ENCODE results near the gene UTS2R.
"Not testable (repeated sequence)": the region's sequence is repeated elsewhere in the genome, so short reads cannot be mapped to it uniquely, and the experiment has no call there.

The UTS2R gene

GRCh38 chr17:82334204-82334621 is 37.4 kb upstream of the UTS2R start:
- no peak for DNase-seq (ENCODE audit: low read depth in 2 of 2)

GRCh38 chr17:82334622-82335394 is 36.8 kb upstream of the UTS2R start:
- DNase-seq (ENCODE audit: low read depth in 2 of 2) = no peak

DNA sequence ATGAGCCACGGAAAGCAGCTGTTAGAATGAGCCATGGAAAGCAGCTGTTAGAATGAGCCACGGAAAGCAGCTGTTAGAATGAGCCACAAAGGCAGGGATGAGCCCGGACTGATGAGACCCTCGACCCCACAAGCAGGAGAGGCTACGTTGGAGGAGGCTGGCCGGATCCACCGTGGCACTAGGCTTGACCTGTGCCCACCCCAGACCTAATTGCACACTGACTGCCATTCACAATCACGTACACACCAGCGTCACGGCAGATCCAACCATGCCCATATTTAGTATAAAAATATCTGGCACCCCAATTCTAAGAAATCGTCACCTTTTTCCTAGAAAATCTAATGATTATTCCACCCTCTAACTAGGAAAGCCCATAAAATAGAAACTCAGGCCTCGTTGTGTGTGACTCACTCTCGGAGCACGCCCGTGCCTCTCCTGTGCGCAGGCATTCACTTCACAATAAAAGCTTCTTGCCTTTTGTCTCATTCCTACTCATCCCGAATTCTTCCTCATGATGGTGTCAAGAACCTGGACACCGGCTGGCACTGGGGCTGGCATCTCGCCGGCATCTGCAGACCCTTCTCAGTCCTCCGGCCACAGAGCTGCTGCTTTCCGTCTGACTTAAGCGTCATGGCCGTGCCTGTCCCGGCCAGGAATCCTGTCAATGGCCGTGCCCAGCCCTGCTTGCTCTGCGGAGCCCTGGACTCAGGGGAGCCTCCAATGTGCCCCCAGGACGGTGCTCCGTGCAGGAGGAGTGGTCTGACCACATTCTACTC is 32.5 kb upstream of the UTS2R start:
- DNase-seq (ENCODE audit: low read depth in 2 of 2) = no peak

DNA sequence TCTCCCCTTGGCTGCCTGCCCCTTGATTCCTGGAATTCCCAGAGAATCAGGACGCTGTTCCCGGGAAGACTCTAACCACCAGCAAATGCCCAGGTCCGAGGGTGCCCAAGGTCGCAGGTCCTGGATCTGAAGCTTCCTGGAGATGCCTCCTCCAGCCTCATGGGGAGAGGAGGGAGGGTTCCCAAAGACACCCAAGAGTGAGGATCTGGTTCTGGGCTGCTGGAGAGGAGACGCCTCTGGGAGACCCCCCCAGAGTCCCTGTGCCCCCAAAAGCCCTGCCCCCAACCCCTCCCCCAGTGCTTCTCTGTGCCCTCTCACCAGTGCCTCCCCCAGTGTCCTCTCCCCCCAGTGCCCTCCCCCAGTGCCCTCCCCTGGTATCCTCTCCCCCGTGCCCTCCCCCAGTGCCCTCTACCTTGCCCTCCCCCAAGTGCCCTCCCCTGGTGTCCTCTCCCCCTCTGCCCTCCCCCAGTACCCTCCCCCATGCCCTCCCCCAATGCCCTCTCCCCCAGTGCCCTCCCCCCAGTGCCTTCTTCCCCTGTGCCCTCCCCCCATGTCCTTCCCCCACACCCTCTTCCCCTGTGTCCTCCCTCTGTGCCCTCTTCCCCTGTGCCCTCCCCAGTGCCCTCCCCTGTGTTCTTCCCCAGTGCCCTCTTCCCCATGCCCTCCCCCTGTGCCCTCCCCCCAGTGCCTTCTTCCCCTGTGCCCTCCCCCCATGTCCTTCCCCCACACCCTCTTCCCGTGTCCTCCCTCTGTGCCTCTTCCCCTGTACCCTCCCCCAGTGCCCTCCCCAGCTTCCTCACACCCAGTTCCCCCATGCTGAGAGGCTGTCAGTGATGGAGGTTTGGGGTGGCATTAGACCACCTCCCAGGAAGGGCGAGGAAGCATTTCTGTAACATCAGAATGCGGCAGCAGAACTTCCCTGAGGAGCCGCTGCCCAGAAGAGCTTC is 31.7 kb upstream of the UTS2R start:
- DNase-seq (ENCODE audit: low read depth in 2 of 2) = no peak

- DNase-seq (ENCODE audit: low read depth in 2 of 2) = no peak
Measured at GRCh38 chr17:82342361-82343079, 29.0 kb upstream of the UTS2R start.

DNA sequence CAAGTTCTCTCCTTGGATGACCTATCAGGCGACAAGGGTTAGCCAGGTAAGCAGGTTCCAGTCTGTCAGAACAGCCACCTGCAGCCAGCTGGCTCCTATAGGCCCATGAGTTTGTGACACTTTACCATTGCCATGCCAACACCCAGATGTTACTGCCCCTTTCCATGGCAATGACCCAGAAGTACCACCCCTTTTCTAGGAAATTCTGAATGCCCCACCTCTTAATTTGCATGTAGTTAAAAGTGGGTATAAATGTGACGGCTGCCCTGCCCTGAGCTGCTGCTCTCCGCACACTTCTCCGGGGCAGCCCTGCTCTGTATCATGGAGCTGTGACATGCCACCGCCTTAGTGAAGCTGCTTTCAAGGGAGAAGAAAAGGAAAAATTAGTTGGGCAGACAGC is 28.0 kb upstream of the UTS2R start:
- DNase-seq (ENCODE audit: low read depth in 2 of 2) = no peak

DNA sequence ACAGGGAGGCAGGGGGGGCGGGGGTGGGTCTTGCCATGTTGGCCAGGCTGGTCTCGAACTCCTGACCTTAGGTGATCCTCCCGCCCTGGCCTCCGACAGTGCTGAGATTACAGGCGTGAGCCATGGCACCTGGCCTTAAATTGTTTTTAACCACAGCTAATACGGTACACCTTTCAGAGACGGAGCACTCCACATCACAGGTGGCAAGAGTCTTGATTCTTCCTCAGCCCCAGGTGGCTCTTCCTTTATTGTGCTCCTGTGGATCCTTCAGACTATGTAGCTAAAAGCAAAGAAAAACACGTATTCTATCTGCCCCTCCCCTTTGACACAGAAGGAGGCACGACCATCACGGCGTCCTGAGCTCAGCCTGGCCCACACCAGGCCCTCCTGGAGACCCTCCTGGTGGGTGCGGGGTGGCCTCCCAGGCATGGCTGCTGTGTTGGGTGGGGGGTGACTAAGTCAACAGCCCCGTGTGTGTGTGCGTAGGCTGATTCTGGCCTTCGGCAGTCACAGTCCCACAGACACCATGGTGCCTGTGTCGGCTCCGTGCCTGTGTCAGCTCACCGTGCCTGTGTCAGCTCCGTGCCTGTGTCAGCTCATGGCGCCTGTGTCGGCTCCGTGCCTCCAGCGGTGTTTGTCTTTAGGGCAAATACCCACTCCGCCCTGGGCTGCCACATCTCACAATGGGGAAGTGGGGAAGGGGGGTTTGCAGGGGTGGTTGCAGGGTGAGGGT is 27.2 kb upstream of the UTS2R start:
- DNase-seq (ENCODE audit: low read depth in 2 of 2) = no peak

DNA sequence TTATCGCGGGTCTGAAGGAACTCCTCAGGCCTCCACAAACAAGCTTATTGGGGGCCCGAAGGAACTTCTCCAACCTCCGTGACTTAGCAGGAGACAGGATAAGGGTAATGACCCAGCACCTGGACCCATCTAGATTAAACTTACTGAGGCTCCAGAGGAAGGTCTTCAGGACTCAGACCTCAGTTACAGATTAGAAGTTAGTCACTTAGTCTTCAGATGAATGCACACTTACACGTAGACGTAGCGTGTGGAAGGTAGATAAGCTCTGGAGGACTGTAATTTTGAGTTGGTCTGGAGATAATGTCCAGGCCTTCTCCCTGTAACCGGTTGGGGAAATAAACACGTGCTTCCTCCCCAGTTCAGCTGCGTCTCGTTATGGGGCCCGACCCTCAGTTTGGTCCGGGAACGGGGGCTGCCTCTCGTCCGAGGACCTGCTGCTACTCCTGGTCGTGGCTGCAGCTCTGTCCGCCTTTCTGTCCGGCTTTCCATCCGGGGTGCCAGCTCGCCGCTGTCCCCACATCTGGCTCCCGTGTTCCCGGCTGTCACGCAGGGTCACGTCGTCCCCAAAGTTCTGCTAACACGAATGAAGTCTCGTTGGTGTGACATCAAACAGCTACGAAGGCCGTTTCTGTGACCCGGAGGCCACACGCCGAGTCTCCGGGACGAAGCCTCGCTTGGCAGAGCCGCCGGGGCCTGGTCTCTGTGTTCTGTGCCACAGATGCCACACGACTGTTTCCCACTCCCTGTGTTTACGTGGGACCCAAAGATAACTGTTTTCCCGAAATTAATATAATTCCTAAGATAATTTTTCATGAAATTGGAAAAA is 26.2 kb upstream of the UTS2R start:
- DNase-seq (ENCODE audit: low read depth in 2 of 2) = no peak

DNA sequence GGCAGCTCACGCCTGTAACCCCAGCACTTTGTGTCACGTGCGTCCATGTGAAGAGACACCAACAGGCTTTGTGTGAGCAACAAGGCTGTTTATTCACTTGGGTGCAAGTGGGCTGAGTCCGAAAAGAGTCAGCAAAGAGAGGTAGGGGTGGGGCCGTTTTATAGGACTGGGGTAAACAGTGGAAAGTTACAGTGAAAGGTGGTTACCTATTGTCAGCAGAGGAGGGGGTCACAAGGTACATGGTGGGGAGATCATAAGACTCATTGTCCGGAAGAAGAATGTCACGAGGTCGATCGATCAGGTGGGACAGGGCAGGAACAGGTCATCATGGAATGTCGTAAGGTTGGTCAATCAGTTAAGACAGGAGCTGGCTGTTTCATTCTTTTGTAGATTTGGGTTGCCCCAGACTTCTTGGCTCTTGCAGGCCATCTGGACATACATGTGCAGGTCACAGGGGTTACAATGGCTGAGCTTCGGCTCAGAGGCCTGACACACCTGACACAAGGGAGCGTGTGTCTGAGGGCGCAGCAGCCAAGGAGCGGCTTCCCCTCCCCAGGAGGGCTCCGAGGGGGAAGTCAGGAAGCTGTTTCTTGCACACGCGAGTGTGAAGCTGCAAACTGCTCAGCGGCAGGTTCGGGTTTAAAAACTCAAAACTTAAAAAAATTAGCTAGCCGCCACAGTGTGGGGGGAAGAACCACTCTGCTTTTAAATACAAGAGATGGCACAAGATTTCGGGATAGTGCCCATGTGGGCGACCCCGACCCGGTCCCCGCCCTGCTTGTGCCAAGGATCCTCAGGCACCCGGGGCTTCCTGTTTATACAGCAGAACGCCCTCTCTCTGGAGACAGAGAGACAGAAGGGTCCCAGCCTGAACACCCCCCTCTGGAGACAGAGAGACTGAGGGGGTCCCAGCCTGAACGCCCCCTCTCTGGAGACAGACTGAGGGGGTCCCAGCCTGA is 24.9 kb upstream of the UTS2R start:
- DNase-seq (ENCODE audit: low read depth in 2 of 2) = no peak

- not testable (repeated sequence) for DNase-seq (ENCODE audit: low read depth in 2 of 2)
Measured at GRCh38 chr17:82347994-82348393, 23.6 kb upstream of the UTS2R start.

DNA sequence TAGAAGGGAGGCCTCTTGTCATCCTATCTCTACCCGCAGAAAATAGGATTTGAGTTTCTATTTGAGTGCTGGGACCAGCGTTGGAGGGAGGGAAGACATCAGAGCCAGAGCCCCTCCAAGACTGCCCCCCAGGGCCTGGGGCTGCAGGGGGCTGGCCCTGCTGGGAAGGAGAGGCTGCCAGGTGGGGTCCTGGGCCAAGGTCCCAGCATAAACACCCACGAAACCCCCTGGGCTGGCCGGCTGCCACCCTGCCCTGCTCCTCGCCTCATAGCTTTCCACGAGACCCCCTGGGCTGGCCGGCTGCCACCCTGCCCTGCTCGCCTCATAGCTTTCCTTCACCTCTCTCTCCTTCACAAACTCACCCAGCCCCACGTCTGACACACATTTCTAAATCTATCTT is 23.1 kb upstream of the UTS2R start:
- DNase-seq (ENCODE audit: low read depth in 2 of 2) = no peak

DNA sequence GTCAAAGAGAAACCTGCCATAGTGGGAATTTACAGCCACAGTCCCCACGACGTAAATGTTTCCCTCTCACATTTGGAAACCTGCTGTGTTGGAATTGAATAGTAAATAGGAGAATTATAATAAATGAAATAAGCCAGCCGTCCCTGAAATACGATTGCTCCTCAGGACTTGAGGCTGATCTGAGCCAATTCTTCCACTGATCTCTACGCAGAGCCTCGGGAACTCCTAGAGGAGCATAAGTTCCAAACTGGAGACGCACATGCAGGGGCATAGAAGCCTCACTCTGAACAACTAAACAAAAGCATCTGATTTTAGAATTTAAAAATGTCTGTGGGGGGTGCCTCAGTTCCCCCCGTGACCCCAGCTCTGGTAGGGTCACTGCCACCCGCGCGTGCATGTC is 22.7 kb upstream of the UTS2R start:
- no peak for DNase-seq (ENCODE audit: low read depth in 2 of 2)

DNA sequence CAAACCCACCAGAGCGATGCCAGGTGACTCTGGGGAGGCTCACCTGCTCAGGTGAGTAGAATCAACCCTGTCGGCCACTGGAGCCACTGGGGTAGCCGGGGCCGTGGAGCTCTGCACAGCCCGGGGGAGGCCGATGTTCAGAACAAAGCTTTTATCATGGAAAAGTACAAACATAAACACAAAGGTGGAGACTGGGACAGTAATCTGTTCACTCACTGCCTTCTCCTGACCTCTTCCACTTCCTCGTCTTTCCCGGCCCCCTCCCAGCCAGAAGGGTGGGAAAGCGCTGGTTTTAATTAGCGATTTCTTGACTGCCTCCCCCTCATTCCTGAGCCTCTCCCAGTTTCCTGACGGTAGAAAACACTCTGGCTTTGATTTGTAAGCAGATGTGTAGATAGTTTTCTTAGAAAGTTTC is 22.3 kb upstream of the UTS2R start:
- DNase-seq (ENCODE audit: low read depth in 2 of 2) = no peak

GRCh38 chr17:82350182-82351030 is 21.2 kb upstream of the UTS2R start:
- DNase-seq (ENCODE audit: low read depth in 2 of 2) = peak; percentile 32 to 44

DNA sequence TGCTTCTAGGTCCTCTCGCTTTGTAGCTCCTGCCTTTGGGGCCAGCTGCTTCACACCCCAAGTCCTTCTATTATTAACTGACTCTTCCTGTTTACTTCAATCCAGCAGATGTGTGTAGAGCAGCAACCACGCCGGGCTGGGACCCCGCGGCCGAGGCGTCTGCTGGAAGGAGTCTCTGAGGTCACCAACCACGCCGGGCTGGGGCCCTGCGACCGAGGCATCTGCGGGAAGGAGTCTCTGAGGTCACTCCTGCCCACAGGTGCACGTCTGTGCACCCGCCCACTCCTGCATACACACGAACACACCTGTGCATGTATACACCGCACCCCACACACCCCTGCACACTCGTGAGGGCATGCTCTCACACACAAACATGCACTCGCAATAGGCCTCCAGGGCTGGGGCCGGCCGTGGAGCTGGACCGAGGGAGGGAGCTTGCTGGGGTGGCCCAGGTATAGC is 20.3 kb upstream of the UTS2R start:
- no peak for DNase-seq (ENCODE audit: low read depth in 2 of 2)

- peak; percentile 68 to 80 for DNase-seq (ENCODE audit: low read depth in 2 of 2)
Measured at GRCh38 chr17:82351713-82352488, 19.7 kb upstream of the UTS2R start.

GRCh38 chr17:82353484-82353883 is 18.1 kb upstream of the UTS2R start:
- no peak for DNase-seq (ENCODE audit: low read depth in 2 of 2)
